Mesothelial cell of epicardium (in vitro differentiated cells): ENCODE measurements around the gene ILKAP. TPM values are rescaled to one million over a fixed set of nuclear protein-coding genes. Genes with fewer than 3 reads are reported as not detected.

ENCODE experiments used
- DNase-seq, 2 experiments: peaks; one replicate each; pipeline ENCODE4 v3.0.0; 2021; ENCODE audit warnings: low spot score in 2 of 2; ENCODE audit not compliant: unreplicated experiment in 2 of 2
- H3K27ac Mint-ChIP-seq: 2 replicates; pipeline ENCODE4 v1.8.0; 2021; ENCODE audit warnings: mixed read lengths
- H3K27me3 Mint-ChIP-seq: 2 replicates; pipeline ENCODE4 v1.8.0; 2021; ENCODE audit warnings: low read depth, mixed read lengths
- H3K36me3 Mint-ChIP-seq: 2 replicates; pipeline ENCODE4 v1.8.0; 2021; ENCODE audit warnings: mixed read lengths
- H3K4me1 Mint-ChIP-seq: 2 replicates; pipeline ENCODE4 v1.8.0; 2021; ENCODE audit warnings: mixed read lengths
- H3K4me3 Mint-ChIP-seq: 2 replicates; pipeline ENCODE4 v1.8.0; 2021; ENCODE audit warnings: mild to moderate bottlenecking, moderate library complexity, mixed read lengths
- H3K9me3 Mint-ChIP-seq: 2 replicates; pipeline ENCODE4 v1.8.0; 2021; ENCODE audit warnings: mixed read lengths
- CTCF ChIP-seq: fragments of 200-600 bp; sonication (generic); IDR thresholded peaks from one replicate; pipeline ENCODE4 v1.5.0; 2021; ENCODE audit warnings: antibody characterized with exemption; ENCODE audit not compliant: unreplicated experiment
- total RNA-seq: library from RNA; stranded (reverse); gene quantifications from 3 replicates; pipeline ENCODE4 v1.2.1, GENCODE V29; 2021

The ILKAP gene
- total RNA-seq = 48.6 to 54.0 TPM (median 50.8 TPM) in 3 replicates

GRCh38 chr2:238203094-238203972 is at the start of gene ILKAP:
Gene ILKAP (minus strand): TSS chr2:238203695. CDS start chr2:238203553, 142 bp downstream.
- no peak for TF ChIP-seq CTCF
- H3K4me1 Mint-ChIP-seq = peaks cover 24% of the 10 kb centered on the region
- H3K4me3 Mint-ChIP-seq = peak within 1 kb of the TSS; percentile 83
- no peaks in the 10 kb centered on the region for H3K36me3 Mint-ChIP-seq
- no peaks in the 10 kb centered on the region for H3K27me3 Mint-ChIP-seq
- DNase-seq = peak; percentile 89 to 91
- peak within 1 kb of the TSS; percentile 90 for H3K27ac Mint-ChIP-seq
- peaks cover 5% of the 10 kb centered on the region for H3K9me3 Mint-ChIP-seq

GRCh38 chr2:238252766-238253630 is 49.5 kb upstream of the ILKAP start:
- Mint-ChIP-seq H3K4me1 (no peaks in the 10 kb centered on the region), H3K27me3 (no peaks in the 10 kb centered on the region), H3K36me3 (peaks cover 15% of the 10 kb centered on the region), H3K9me3 (no peaks in the 10 kb centered on the region), H3K4me3 (no peak overlapping the region), H3K27ac (no peak overlapping the region)
- DNase-seq = no peak
- no peak for TF ChIP-seq CTCF

- Mint-ChIP-seq H3K4me1 (no peaks in the 10 kb centered on the region), H3K4me3 (no peak overlapping the region), H3K36me3 (peaks cover 23% of the 10 kb centered on the region), H3K27ac (no peak overlapping the region), H3K27me3 (no peaks in the 10 kb centered on the region), H3K9me3 (no peaks in the 10 kb centered on the region)
- no peak for DNase-seq
- no peak for TF ChIP-seq CTCF
These were observed 48.5 kb upstream of the ILKAP start for GRCh38 chr2:238251986-238252385.

- H3K9me3 Mint-ChIP-seq = no peaks in the 10 kb centered on the region
- peaks cover 20% of the 10 kb centered on the region for H3K36me3 Mint-ChIP-seq
- DNase-seq = no peak
- no peak for TF ChIP-seq CTCF
- H3K4me3 Mint-ChIP-seq = no peak overlapping the region
- no peak overlapping the region for H3K27ac Mint-ChIP-seq
- no peaks in the 10 kb centered on the region for H3K27me3 Mint-ChIP-seq
- H3K4me1 Mint-ChIP-seq = no peaks in the 10 kb centered on the region
These were observed 47.8 kb upstream of the ILKAP start for GRCh38 chr2:238251331-238251730.

GRCh38 chr2:238250896-238251295 is 47.4 kb upstream of the ILKAP start:
- Mint-ChIP-seq H3K9me3 (no peaks in the 10 kb centered on the region), H3K36me3 (peaks cover 22% of the 10 kb centered on the region), H3K4me3 (no peak overlapping the region), H3K4me1 (no peaks in the 10 kb centered on the region), H3K27me3 (no peaks in the 10 kb centered on the region), H3K27ac (no peak overlapping the region)
- TF ChIP-seq CTCF = no peak
- DNase-seq = no peak
